Activated T-helper 17 cell treated with anti-CD3 and anti-CD28 coated beads, Interleukin-2, amount 50 U/mL, for 72 hours (primary cell): Measurements from ENCODE around the gene TRAPPC14. TPM values are rescaled to one million over a fixed set of nuclear protein-coding genes. Genes with fewer than 3 reads are reported as not detected.
"Not testable (repeated sequence)": the region's sequence is repeated elsewhere in the genome, so short reads cannot be mapped to it uniquely, and the experiment has no call there.

Experiments used
- ATAC-seq: fragments of 150-1000 bp; cut with Tn5 transposase; replicated peaks from 2 replicates; pipeline ENCODE4 v1.10.0; 2021; ENCODE audit warnings: mild to moderate bottlenecking, moderate library complexity
- H3K27ac Mint-ChIP-seq: one replicate; pipeline ENCODE4 v1.8.0; 2022; ENCODE audit warnings: mixed read lengths
- H3K27me3 Mint-ChIP-seq: one replicate; pipeline ENCODE4 v1.8.0; 2022; ENCODE audit warnings: mixed read lengths
- H3K36me3 Mint-ChIP-seq: one replicate; pipeline ENCODE4 v1.8.0; 2022; ENCODE audit warnings: low read depth, mild to moderate bottlenecking, mixed read lengths
- H3K4me1 Mint-ChIP-seq: one replicate; pipeline ENCODE4 v1.8.0; 2022; ENCODE audit warnings: mixed read lengths
- H3K4me3 Mint-ChIP-seq: one replicate; pipeline ENCODE4 v1.8.0; 2022; ENCODE audit warnings: mild to moderate bottlenecking, mixed read lengths
- H3K9me3 Mint-ChIP-seq: one replicate; pipeline ENCODE4 v1.8.0; 2022; ENCODE audit warnings: mixed read lengths
- total RNA-seq, 2 donors: library from RNA; stranded (reverse); gene quantifications; one replicate each; pipeline ENCODE4 v1.2.3, GENCODE V29; 2022

TRAPPC14 gene
- total RNA-seq, 2 donors from 2014 or later: 15.4 to 22.1 TPM

GRCh38 chr7:100152404-100152803 lies 6.1 kb downstream of the TRAPPC14 start:
- H3K27ac Mint-ChIP-seq: peak overlapping the region; percentile 8
- H3K4me3 Mint-ChIP-seq: no peak overlapping the region
- peaks cover 70% of the 10 kb centered on the region for H3K36me3 Mint-ChIP-seq
- H3K9me3 Mint-ChIP-seq: no peaks in the 10 kb centered on the region
- no peak for ATAC-seq
- peaks cover 19% of the 10 kb centered on the region for H3K4me1 Mint-ChIP-seq
- H3K27me3 Mint-ChIP-seq: no peaks in the 10 kb centered on the region

- Mint-ChIP-seq H3K4me3 (peak within 1 kb of the TSS; percentile 88), H3K36me3 (peaks cover 37% of the 10 kb centered on the region), H3K9me3 (no peaks in the 10 kb centered on the region), H3K27me3 (no peaks in the 10 kb centered on the region), H3K27ac (peak within 1 kb of the TSS; percentile 90), H3K4me1 (peaks cover 14% of the 10 kb centered on the region)
- ATAC-seq: peak; percentile 99
Measured at GRCh38 chr7:100148559-100149328, 9.8 kb downstream of the TRAPPC14 start, which contains the start of gene LAMTOR4. LAMTOR4 (plus strand) TSS chr7:100148918; CDS start chr7:100148973, 55 bp downstream.

GRCh38 chr7:100148225-100148558 lies 10.3 kb downstream of the TRAPPC14 start:
- H3K27ac Mint-ChIP-seq: peak overlapping the region; percentile 90
- peak overlapping the region; percentile 88 for H3K4me3 Mint-ChIP-seq
- peaks cover 14% of the 10 kb centered on the region for H3K4me1 Mint-ChIP-seq
- H3K27me3 Mint-ChIP-seq: no peaks in the 10 kb centered on the region
- H3K9me3 Mint-ChIP-seq: no peaks in the 10 kb centered on the region
- peaks cover 31% of the 10 kb centered on the region for H3K36me3 Mint-ChIP-seq
- ATAC-seq: no peak

GRCh38 chr7:100147278-100147677 lies 11.2 kb downstream of the TRAPPC14 start:
- no peak for ATAC-seq
- Mint-ChIP-seq H3K27ac (no peak overlapping the region), H3K4me3 (no peak overlapping the region), H3K27me3 (no peaks in the 10 kb centered on the region), H3K36me3 (peaks cover 22% of the 10 kb centered on the region), H3K9me3 (no peaks in the 10 kb centered on the region), H3K4me1 (peaks cover 9% of the 10 kb centered on the region)

- not testable (repeated sequence) for H3K9me3 Mint-ChIP-seq, ATAC-seq, H3K4me1 Mint-ChIP-seq, H3K27ac Mint-ChIP-seq, H3K4me3 Mint-ChIP-seq, H3K27me3 Mint-ChIP-seq
- peaks cover 13% of the 10 kb centered on the region for H3K36me3 Mint-ChIP-seq
Measured at GRCh38 chr7:100146350-100146749, 12.2 kb downstream of the TRAPPC14 start.

GRCh38 chr7:100142461-100142860 lies 16.1 kb downstream of the TRAPPC14 start:
- H3K4me1 Mint-ChIP-seq: no peaks in the 10 kb centered on the region
- H3K9me3 Mint-ChIP-seq: no peaks in the 10 kb centered on the region
- no peak overlapping the region for H3K4me3 Mint-ChIP-seq
- no peak for ATAC-seq
- no peaks in the 10 kb centered on the region for H3K36me3 Mint-ChIP-seq
- no peaks in the 10 kb centered on the region for H3K27me3 Mint-ChIP-seq
- H3K27ac Mint-ChIP-seq: no peak overlapping the region

GRCh38 chr7:100141555-100141949 lies 17.0 kb downstream of the TRAPPC14 start:
- Mint-ChIP-seq H3K27ac (no peak overlapping the region), H3K4me3 (no peak overlapping the region), H3K4me1 (no peaks in the 10 kb centered on the region), H3K36me3 (no peaks in the 10 kb centered on the region), H3K27me3 (no peaks in the 10 kb centered on the region), H3K9me3 (no peaks in the 10 kb centered on the region)
- ATAC-seq: no peak

- Mint-ChIP-seq H3K4me1 (no peaks in the 10 kb centered on the region), H3K27me3 (no peaks in the 10 kb centered on the region), H3K9me3 (no peaks in the 10 kb centered on the region), H3K4me3 (no peak overlapping the region), H3K36me3 (no peaks in the 10 kb centered on the region), H3K27ac (peak overlapping the region; percentile 8)
- ATAC-seq: no peak
Measured at GRCh38 chr7:100137851-100138760, 20.4 kb downstream of the TRAPPC14 start.

- peak overlapping the region; percentile 45 for H3K27ac Mint-ChIP-seq
- ATAC-seq: peak; percentile 85
- no peaks in the 10 kb centered on the region for H3K9me3 Mint-ChIP-seq
- peak overlapping the region; percentile 5 for H3K4me3 Mint-ChIP-seq
- no peaks in the 10 kb centered on the region for H3K4me1 Mint-ChIP-seq
- no peaks in the 10 kb centered on the region for H3K36me3 Mint-ChIP-seq
- no peaks in the 10 kb centered on the region for H3K27me3 Mint-ChIP-seq
Measured at GRCh38 chr7:100132697-100133151, 25.8 kb downstream of the TRAPPC14 start.

GRCh38 chr7:100132126-100132525 lies 26.4 kb downstream of the TRAPPC14 start:
- no peaks in the 10 kb centered on the region for H3K27me3 Mint-ChIP-seq
- no peaks in the 10 kb centered on the region for H3K9me3 Mint-ChIP-seq
- ATAC-seq: no peak
- no peak overlapping the region for H3K27ac Mint-ChIP-seq
- no peaks in the 10 kb centered on the region for H3K4me1 Mint-ChIP-seq
- H3K4me3 Mint-ChIP-seq: peak overlapping the region; percentile 53
- peaks cover under 1% of the 10 kb centered on the region for H3K36me3 Mint-ChIP-seq

GRCh38 chr7:100130608-100131453 lies 27.7 kb downstream of the TRAPPC14 start:
- H3K4me3 Mint-ChIP-seq: peak overlapping the region; percentile 53
- no peaks in the 10 kb centered on the region for H3K9me3 Mint-ChIP-seq
- no peaks in the 10 kb centered on the region for H3K4me1 Mint-ChIP-seq
- no peak for ATAC-seq
- peaks cover 10% of the 10 kb centered on the region for H3K36me3 Mint-ChIP-seq
- no peaks in the 10 kb centered on the region for H3K27me3 Mint-ChIP-seq
- no peak overlapping the region for H3K27ac Mint-ChIP-seq

- ATAC-seq: not testable (repeated sequence)
- peaks cover 10% of the 10 kb centered on the region for H3K36me3 Mint-ChIP-seq
Measured at GRCh38 chr7:100130220-100130607, 28.3 kb downstream of the TRAPPC14 start.

GRCh38 chr7:100128637-100128963 lies 29.9 kb downstream of the TRAPPC14 start:
- no peaks in the 10 kb centered on the region for H3K9me3 Mint-ChIP-seq
- H3K36me3 Mint-ChIP-seq: peaks cover 17% of the 10 kb centered on the region
- no peaks in the 10 kb centered on the region for H3K27me3 Mint-ChIP-seq
- no peak for ATAC-seq
- peak overlapping the region; percentile 98 for H3K4me3 Mint-ChIP-seq
- H3K27ac Mint-ChIP-seq: no peak overlapping the region
- peaks cover 5% of the 10 kb centered on the region for H3K4me1 Mint-ChIP-seq

More at GRCh38 chr7:100130220-100130607, 28.3 kb downstream of the TRAPPC14 start:
- not testable (repeated sequence) for H3K27ac Mint-ChIP-seq, H3K4me1 Mint-ChIP-seq, H3K9me3 Mint-ChIP-seq, H3K27me3 Mint-ChIP-seq
- peak overlapping the region; percentile 53 for H3K4me3 Mint-ChIP-seq
